Suprapubic skin (tissue), 4 donors: ENCODE results near the gene ATP6V0D1.

Experiments
- POLR2A ChIP-seq, 2 donors: fragments of 450-650 bp; IDR thresholded peaks; one replicate each; pipeline ENCODE4 v1.6.1; 2017; ENCODE audit warnings: antibody characterized with exemption in 2 of 2, mild to moderate bottlenecking in 2 of 2, moderate library complexity in 2 of 2
- POLR2AphosphoS5 ChIP-seq, 3 donors: sonication (generic); formaldehyde crosslinking; IDR thresholded peaks; one replicate each; pipeline ENCODE4 v1.6.1; 2017; ENCODE audit warnings: antibody characterized with exemption in 3 of 3
- TF ChIP-seq, protein P1 (sequence below), 2 donors: fragments of 200-600 bp in 1 of 2; fragments of 450-650 bp in 1 of 2; sonication (generic) in 1 of 2; IDR thresholded peaks; one replicate each; pipeline ENCODE4 v1.5.1; 2016 to 2019; ENCODE audit warnings: antibody characterized with exemption in 2 of 2, mild to moderate bottlenecking in 1 of 2, moderate library complexity in 1 of 2

DNA sequence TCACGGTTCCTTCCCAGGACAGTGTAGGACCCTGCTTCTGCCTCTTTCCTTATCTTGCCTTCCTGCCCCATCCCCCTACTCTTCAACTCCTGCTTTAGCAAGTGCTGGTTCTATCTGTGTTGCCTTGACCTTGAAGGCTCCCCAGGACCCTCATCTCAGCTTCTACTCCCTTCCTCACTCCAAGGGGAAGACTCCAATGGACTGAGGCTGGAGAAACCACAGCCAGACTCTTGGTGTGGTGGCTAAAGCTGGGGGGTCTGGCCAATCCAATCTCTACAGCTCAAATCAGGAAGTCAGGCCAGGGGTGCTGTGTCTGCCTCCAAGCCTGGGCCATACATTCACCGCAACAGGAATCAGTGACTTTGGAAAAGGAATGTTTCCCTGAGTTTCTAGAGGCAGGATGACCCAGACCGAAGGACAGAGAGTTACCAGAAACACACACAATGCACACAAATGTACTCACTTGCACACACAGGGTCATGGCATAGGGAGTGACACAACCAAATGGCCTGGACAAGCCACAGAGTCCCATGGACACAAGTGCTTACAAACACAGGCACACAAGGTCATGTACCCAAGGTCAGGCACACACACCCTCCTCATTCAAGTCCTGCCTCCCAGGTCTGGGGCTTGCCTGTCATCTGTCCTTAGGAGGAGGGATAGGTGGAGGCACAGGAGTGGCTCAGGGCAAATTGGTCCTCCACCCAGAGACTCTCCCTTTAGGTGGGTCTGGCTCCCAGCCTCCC lies 51.7 kb downstream of the ATP6V0D1 start:
- TF ChIP-seq, protein P1, sequence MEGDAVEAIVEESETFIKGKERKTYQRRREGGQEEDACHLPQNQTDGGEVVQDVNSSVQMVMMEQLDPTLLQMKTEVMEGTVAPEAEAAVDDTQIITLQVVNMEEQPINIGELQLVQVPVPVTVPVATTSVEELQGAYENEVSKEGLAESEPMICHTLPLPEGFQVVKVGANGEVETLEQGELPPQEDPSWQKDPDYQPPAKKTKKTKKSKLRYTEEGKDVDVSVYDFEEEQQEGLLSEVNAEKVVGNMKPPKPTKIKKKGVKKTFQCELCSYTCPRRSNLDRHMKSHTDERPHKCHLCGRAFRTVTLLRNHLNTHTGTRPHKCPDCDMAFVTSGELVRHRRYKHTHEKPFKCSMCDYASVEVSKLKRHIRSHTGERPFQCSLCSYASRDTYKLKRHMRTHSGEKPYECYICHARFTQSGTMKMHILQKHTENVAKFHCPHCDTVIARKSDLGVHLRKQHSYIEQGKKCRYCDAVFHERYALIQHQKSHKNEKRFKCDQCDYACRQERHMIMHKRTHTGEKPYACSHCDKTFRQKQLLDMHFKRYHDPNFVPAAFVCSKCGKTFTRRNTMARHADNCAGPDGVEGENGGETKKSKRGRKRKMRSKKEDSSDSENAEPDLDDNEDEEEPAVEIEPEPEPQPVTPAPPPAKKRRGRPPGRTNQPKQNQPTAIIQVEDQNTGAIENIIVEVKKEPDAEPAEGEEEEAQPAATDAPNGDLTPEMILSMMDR (IDR thresholded peaks at IDR 0.05): no peak
- TF ChIP-seq POLR2A (IDR thresholded peaks at IDR 0.05) (no peak), POLR2AphosphoS5 (IDR thresholded peaks at IDR 0.05) (no peak)
